GM18519 (cell line): ENCODE measurements around the gene SEC23B.
"Not testable (repeated sequence)": the region's sequence is repeated elsewhere in the genome, so short reads cannot be mapped to it uniquely, and the experiment has no call there.

Source experiments
- ATAC-seq: cut with Tn5 transposase; IDR thresholded peaks from one replicate; pipeline ENCODE4 v1.9.1; 2021; ENCODE audit warnings: mild to moderate bottlenecking, moderate library complexity; ENCODE audit not compliant: unreplicated experiment, low FRiP score

The SEC23B gene

GRCh38 chr20:18507218-18508191, at the start of gene SEC23B:
Gene SEC23B, plus strand, starts transcription at chr20:18507940. Its CDS starts 2,896 bp downstream, at chr20:18510836.
- ATAC-seq, result peak; percentile 94

- no peak for ATAC-seq
Measured at GRCh38 chr20:18465536-18466200, 42.1 kb upstream of the SEC23B start.

- ATAC-seq, result no peak
Measured at GRCh38 chr20:18466574-18466893, 41.2 kb upstream of the SEC23B start.

GRCh38 chr20:18466894-18467730, 40.6 kb upstream of the SEC23B start, which contains the start of the genes DZANK1 and POLR3F:
Gene DZANK1, minus strand, starts transcription at chr20:18467030. Its CDS starts 1,672 bp downstream, at chr20:18465358.
Gene POLR3F, plus strand, starts transcription at chr20:18467390. Its CDS starts 117 bp downstream, at chr20:18467507.
- peak; percentile 94 for ATAC-seq

GRCh38 chr20:18477218-18477617, 30.5 kb upstream of the SEC23B start:
- no peak for ATAC-seq

GRCh38 chr20:18477821-18478220, 29.9 kb upstream of the SEC23B start:
- ATAC-seq, result no peak

- no peak for ATAC-seq
Measured at GRCh38 chr20:18481596-18481995, 26.1 kb upstream of the SEC23B start.

GRCh38 chr20:18488301-18488700, 19.4 kb upstream of the SEC23B start:
- no peak for ATAC-seq

GRCh38 chr20:18496042-18496441, 11.7 kb upstream of the SEC23B start:
- ATAC-seq, result no peak

- ATAC-seq, result peak; percentile 87
Measured at GRCh38 chr20:18496740-18497592, 10.8 kb upstream of the SEC23B start, which contains the start of gene RBBP9. Gene RBBP9, minus strand, starts transcription at chr20:18497225. Its CDS starts 58 bp downstream, at chr20:18497167.

- no peak for ATAC-seq
Measured at GRCh38 chr20:18497603-18498002, 10.1 kb upstream of the SEC23B start.

GRCh38 chr20:18501672-18502071, 6.1 kb upstream of the SEC23B start:
- not testable (repeated sequence) for ATAC-seq

- ATAC-seq, result no peak
Measured at GRCh38 chr20:18504479-18505060, 3.2 kb upstream of the SEC23B start.

GRCh38 chr20:18506744-18507143, 996 bp upstream of the SEC23B start:
- ATAC-seq, result no peak

GRCh38 chr20:18511571-18511970, 3.8 kb downstream of the SEC23B start:
- ATAC-seq, result no peak

GRCh38 chr20:18513208-18513607, 5.5 kb downstream of the SEC23B start:
- no peak for ATAC-seq

- ATAC-seq, result no peak
Measured at GRCh38 chr20:18514127-18514526, 6.4 kb downstream of the SEC23B start.

- no peak for ATAC-seq
Measured at GRCh38 chr20:18515973-18516372, 8.2 kb downstream of the SEC23B start.

- ATAC-seq, result not testable (repeated sequence)
Measured at GRCh38 chr20:18522066-18522465, 14.3 kb downstream of the SEC23B start.
